Measurements from ENCODE around the gene CSNK1G3. TPM values are rescaled to one million over a fixed set of nuclear protein-coding genes. Genes with fewer than 3 reads are reported as not detected.

Gene CSNK1G3
- total RNA-seq, 2 donors from 2014 or later, result 22.4 to 22.6 TPM

DNA sequence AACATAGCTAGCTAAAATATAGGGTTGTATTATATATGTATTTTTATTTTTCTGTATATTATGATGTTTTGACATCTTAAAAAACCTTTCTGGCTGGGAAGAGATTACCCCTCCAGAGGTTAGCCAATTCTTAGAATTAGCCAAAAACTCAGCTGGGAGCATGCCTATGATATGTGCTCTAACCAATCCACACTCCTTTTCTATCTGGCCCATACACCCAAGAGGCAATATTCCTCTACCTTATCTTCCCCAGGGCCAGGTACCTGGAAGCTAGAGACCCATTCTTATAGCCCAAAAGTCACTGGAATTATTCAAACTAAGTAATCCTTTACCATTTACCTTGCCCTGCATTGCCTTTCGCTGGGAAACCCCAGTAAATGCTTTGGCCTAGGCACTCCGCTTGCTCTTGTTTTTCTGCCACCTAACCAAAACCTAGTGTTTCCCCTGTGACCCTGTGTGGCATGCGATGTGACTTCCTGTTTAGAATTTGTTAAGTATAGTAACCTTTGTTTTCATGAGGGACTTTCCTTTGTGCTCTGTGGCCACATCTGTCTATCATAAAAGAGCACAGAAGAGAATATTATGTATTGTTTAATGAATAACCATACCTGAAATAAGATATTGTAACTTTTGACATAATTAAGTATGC is 37.4 kb downstream of the CSNK1G3 start:
- 79 to 84% methylated on average over 3 of the region's 3 CpGs for WGBS, 2 donors
- Histone ChIP-seq H3K4me3 (no peak overlapping the region), H3K9me3 (no peaks in the 10 kb centered on the region), H3K27ac (peak overlapping the region in 1 of 4 donors; percentile 28), H3K27me3 (no peaks in the 10 kb centered on the region), H3K36me3 (replicated peaks in 1 of 2; ENCODE audit: insufficient read depth in 1 of 2, low read depth in 2 of 2) (no peaks in the 10 kb centered on the region), H3K4me1 (no peaks in the 10 kb centered on the region)
- no peak for TF ChIP-seq POLR2A (IDR thresholded peaks at IDR 0.05)
- TF ChIP-seq, protein P1, sequence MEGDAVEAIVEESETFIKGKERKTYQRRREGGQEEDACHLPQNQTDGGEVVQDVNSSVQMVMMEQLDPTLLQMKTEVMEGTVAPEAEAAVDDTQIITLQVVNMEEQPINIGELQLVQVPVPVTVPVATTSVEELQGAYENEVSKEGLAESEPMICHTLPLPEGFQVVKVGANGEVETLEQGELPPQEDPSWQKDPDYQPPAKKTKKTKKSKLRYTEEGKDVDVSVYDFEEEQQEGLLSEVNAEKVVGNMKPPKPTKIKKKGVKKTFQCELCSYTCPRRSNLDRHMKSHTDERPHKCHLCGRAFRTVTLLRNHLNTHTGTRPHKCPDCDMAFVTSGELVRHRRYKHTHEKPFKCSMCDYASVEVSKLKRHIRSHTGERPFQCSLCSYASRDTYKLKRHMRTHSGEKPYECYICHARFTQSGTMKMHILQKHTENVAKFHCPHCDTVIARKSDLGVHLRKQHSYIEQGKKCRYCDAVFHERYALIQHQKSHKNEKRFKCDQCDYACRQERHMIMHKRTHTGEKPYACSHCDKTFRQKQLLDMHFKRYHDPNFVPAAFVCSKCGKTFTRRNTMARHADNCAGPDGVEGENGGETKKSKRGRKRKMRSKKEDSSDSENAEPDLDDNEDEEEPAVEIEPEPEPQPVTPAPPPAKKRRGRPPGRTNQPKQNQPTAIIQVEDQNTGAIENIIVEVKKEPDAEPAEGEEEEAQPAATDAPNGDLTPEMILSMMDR (IDR thresholded peaks at IDR 0.05), result no peak
- intact Hi-C loops (cut with DNase I), result no loop called here
- no peak for ATAC-seq
- no peak for DNase-seq

GRCh38 chr5:123554601-123555000 is 42.6 kb downstream of the CSNK1G3 start:
- peaks cover 0 to 5% of the 10 kb centered on the region in 2 donors for H3K36me3 ChIP-seq (replicated peaks in 1 of 2; ENCODE audit: insufficient read depth in 1 of 2, low read depth in 2 of 2)
- intact Hi-C loops (cut with DNase I), result no loop called here
- H3K27ac ChIP-seq, result no peak overlapping the region
- H3K9me3 ChIP-seq, result no peaks in the 10 kb centered on the region
- ATAC-seq (no peak), DNase-seq (no peak)
- 67 to 71% methylated on average over 4 of the region's 4 CpGs for WGBS, 2 donors
- TF ChIP-seq, protein P1 (IDR thresholded peaks at IDR 0.05), result no peak
- TF ChIP-seq POLR2A (IDR thresholded peaks at IDR 0.05), result no peak
- H3K4me1 ChIP-seq, result no peaks in the 10 kb centered on the region
- no peaks in the 10 kb centered on the region for H3K27me3 ChIP-seq
- no peak overlapping the region for H3K4me3 ChIP-seq

- DNase-seq, result no peak
- intact Hi-C loops (cut with DNase I), result no loop called here
- Histone ChIP-seq H3K9me3 (no peaks in the 10 kb centered on the region), H3K27me3 (no peaks in the 10 kb centered on the region), H3K36me3 (replicated peaks in 1 of 2; ENCODE audit: insufficient read depth in 1 of 2, low read depth in 2 of 2) (peaks cover 0 to 5% of the 10 kb centered on the region in 2 donors), H3K27ac (no peak overlapping the region), H3K4me3 (no peak overlapping the region), H3K4me1 (no peaks in the 10 kb centered on the region)
- TF ChIP-seq POLR2A (IDR thresholded peaks at IDR 0.05), result no peak
- TF ChIP-seq, protein P1 (IDR thresholded peaks at IDR 0.05), result no peak
- 94 to 100% methylated on average over 3 of the region's 3 CpGs for WGBS, 2 donors
- no peak for ATAC-seq
Observed at GRCh38 chr5:123557907-123558306, 45.9 kb downstream of the CSNK1G3 start.

GRCh38 chr5:123558762-123559433 is 46.9 kb downstream of the CSNK1G3 start:
- no peak for ATAC-seq
- H3K4me3 ChIP-seq, result no peak overlapping the region
- intact Hi-C loops (cut with DNase I), result no loop called here

More at GRCh38 chr5:123558762-123559433, 46.9 kb downstream of the CSNK1G3 start:
- WGBS, 2 donors, result 82 to 86% methylated on average over 5 of the region's 5 CpGs
- H3K9me3 ChIP-seq, result no peaks in the 10 kb centered on the region
- TF ChIP-seq, protein P1 (IDR thresholded peaks at IDR 0.05), result no peak
- TF ChIP-seq POLR2A (IDR thresholded peaks at IDR 0.05), result no peak
- no peak overlapping the region for H3K27ac ChIP-seq
- H3K27me3 ChIP-seq, result no peaks in the 10 kb centered on the region
- no peak for DNase-seq
- no peaks in the 10 kb centered on the region for H3K4me1 ChIP-seq
- H3K36me3 ChIP-seq (replicated peaks in 1 of 2; ENCODE audit: insufficient read depth in 1 of 2, low read depth in 2 of 2), result peaks cover 0 to 5% of the 10 kb centered on the region in 2 donors
